Left kidney (tissue), 2 donors: Measurements from ENCODE around the gene SYNDIG1. TPM values are rescaled to one million over a fixed set of nuclear protein-coding genes. Genes with fewer than 3 reads are reported as not detected.

Source experiments
- DNase-seq: peaks from one replicate; pipeline ENCODE4 v3.0.0-alpha.2; 2013
- polyA plus RNA-seq: library from polyadenylated mRNA; unstranded; fragments of 120-200 nt; gene quantifications from one replicate; pipeline ENCODE4 v1.2.1, GENCODE V29; 2013; ENCODE audit not compliant: insufficient read length

Gene SYNDIG1
- polyA plus RNA-seq, 1 donor: 6.5 TPM

- peak; percentile 18 for DNase-seq
Measured at GRCh38 chr20:24470746-24471582, 1.5 kb downstream of the SYNDIG1 start.

- no peak for DNase-seq
Measured at GRCh38 chr20:24472426-24472825, 3.0 kb downstream of the SYNDIG1 start.

GRCh38 chr20:24473435-24474223 lies 4.2 kb downstream of the SYNDIG1 start:
- peak; percentile 53 for DNase-seq

- no peak for DNase-seq
Measured at GRCh38 chr20:24477831-24478547, 8.6 kb downstream of the SYNDIG1 start.

GRCh38 chr20:24478584-24478983 lies 9.2 kb downstream of the SYNDIG1 start:
- DNase-seq: no peak

GRCh38 chr20:24479106-24479505 lies 9.7 kb downstream of the SYNDIG1 start:
- no peak for DNase-seq

GRCh38 chr20:24479595-24479994 lies 10.2 kb downstream of the SYNDIG1 start:
- no peak for DNase-seq

GRCh38 chr20:24480509-24480908 lies 11.1 kb downstream of the SYNDIG1 start:
- DNase-seq: no peak

GRCh38 chr20:24481173-24481572 lies 11.7 kb downstream of the SYNDIG1 start:
- no peak for DNase-seq

- DNase-seq: no peak
Measured at GRCh38 chr20:24483435-24484080, 14.1 kb downstream of the SYNDIG1 start.

GRCh38 chr20:24484081-24484450 lies 14.6 kb downstream of the SYNDIG1 start:
- no peak for DNase-seq

- no peak for DNase-seq
Measured at GRCh38 chr20:24485981-24486380, 16.6 kb downstream of the SYNDIG1 start.

- no peak for DNase-seq
Measured at GRCh38 chr20:24487240-24487639, 17.8 kb downstream of the SYNDIG1 start.

- no peak for DNase-seq
Measured at GRCh38 chr20:24487648-24488047, 18.2 kb downstream of the SYNDIG1 start.

GRCh38 chr20:24488064-24488799 lies 18.8 kb downstream of the SYNDIG1 start:
- no peak for DNase-seq

GRCh38 chr20:24488800-24489175 lies 19.4 kb downstream of the SYNDIG1 start:
- DNase-seq: no peak

- no peak for DNase-seq
Measured at GRCh38 chr20:24489193-24489592, 19.8 kb downstream of the SYNDIG1 start.

- no peak for DNase-seq
Measured at GRCh38 chr20:24489631-24490260, 20.3 kb downstream of the SYNDIG1 start.

- DNase-seq: no peak
Measured at GRCh38 chr20:24490598-24490997, 21.2 kb downstream of the SYNDIG1 start.

GRCh38 chr20:24491041-24491756 lies 21.8 kb downstream of the SYNDIG1 start:
- no peak for DNase-seq
